Upper lobe of left lung (tissue), 6 donors: Measurements from ENCODE around the gene RAB42. TPM values are rescaled to one million over a fixed set of nuclear protein-coding genes. Genes with fewer than 3 reads are reported as not detected.
"Not testable (repeated sequence)": the region's sequence is repeated elsewhere in the genome, so short reads cannot be mapped to it uniquely, and the experiment has no call there.

Experiments used
- ATAC-seq, 2 donors: fragments of 200-7000 bp; cut with Tn5 transposase; one replicate each; pipeline ENCODE4 v1.9.1; 2022; ENCODE audit warnings: mild to moderate bottlenecking in 2 of 2, moderate library complexity in 2 of 2; ENCODE audit not compliant: low FRiP score in 2 of 2
- DNase-seq, 2 donors: peaks; one replicate each; pipeline ENCODE4 v3.0.0-alpha.2; 2019 to 2020
- H3K27ac ChIP-seq, 4 donors: fragments of 200-600 bp; sonication (generic); one replicate each; pipeline ENCODE4 v1.5.1; 2016 to 2019
- H3K27me3 ChIP-seq, 4 donors: fragments of 200-600 bp; sonication (generic); one replicate each; pipeline ENCODE4 v1.5.1; 2017 to 2019
- H3K36me3 ChIP-seq, 4 donors: fragments of 200-600 bp; sonication (generic); one replicate each; pipeline ENCODE4 v1.5.1; 2016 to 2019
- H3K4me1 ChIP-seq, 4 donors: fragments of 200-600 bp; sonication (generic); one replicate each; pipeline ENCODE4 v1.5.1; 2018 to 2019
- H3K4me3 ChIP-seq, 4 donors: fragments of 200-600 bp; sonication (generic); one replicate each; pipeline ENCODE4 v1.5.1; 2017 to 2019; ENCODE audit warnings: mild to moderate bottlenecking in 2 of 4, moderate library complexity in 1 of 4
- H3K9me3 ChIP-seq, 4 donors: fragments of 200-600 bp; sonication (generic); one replicate each; pipeline ENCODE4 v1.5.1; 2018 to 2019
- EP300 ChIP-seq, 4 donors: sonication (generic); formaldehyde crosslinking; IDR thresholded peaks; one replicate each; pipeline ENCODE4 v1.5.1; 2017; ENCODE audit warnings: antibody characterized with exemption in 4 of 4, control low read depth in 2 of 4
- POLR2A ChIP-seq, 4 donors: fragments of 450-650 bp; IDR thresholded peaks; one replicate each; pipeline ENCODE4 v1.5.1; 2016 to 2017; ENCODE audit warnings: antibody characterized with exemption in 4 of 4, mild to moderate bottlenecking in 2 of 4
- POLR2AphosphoS5 ChIP-seq, 2 donors: sonication (generic); formaldehyde crosslinking; IDR thresholded peaks; one replicate each; pipeline ENCODE4 v1.5.1; 2017; ENCODE audit warnings: antibody characterized with exemption in 2 of 2
- WGBS, 2 donors: methylation state at CpG; one replicate each; pipeline ENCODE4 v1.1.5; 2017 to 2018; 5-methylcytosine and 5-hydroxymethylcytosine counted together
- total RNA-seq, 6 donors: library from RNA; depleted of rRNA in 4 of 6; stranded (reverse); fragments of >200 nt in 4 of 6; gene quantifications; one replicate each; pipeline versions ENCODE4 v1.1.0 to v1.2.1, GENCODE V29; 2016 to 2021
- TF ChIP-seq, protein P1 (sequence below), 6 experiments: fragments of 450-650 bp in 4 of 6; fragments of 200-600 bp in 2 of 6; sonication (generic) in 2 of 6; IDR thresholded peaks; one replicate each; pipeline ENCODE4 v1.5.1; 2016 to 2019; ENCODE audit warnings: antibody characterized with exemption in 6 of 6
- donor health status: DM: no; HTN: no; CAD: no; lungs with moderate emphysema.
- donor health status: DM: no; HTN: yes; CAD: no; lungs with severe emphysema.

RAB42 gene
- total RNA-seq, 6 donors from 2014 or later: 3.9 to 13.7 (median 9.8) TPM

DNA sequence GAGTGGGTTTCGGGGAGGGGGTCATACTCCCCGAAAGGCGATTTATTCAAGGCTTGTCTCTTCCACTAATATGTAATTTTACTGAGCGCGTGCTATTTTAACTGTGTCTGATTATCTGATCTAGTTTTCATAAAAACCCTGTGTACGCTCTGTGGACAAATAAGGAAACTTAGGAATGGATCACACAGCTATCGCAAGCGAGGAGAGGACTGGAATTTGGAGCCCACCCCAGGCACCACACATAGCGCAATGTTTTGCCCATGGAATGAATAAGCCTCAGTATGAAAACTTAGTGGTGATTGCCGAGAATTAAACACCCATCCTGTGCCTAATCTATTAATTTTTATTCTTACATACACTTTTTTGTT is 9.8 kb upstream of the RAB42 start:
- H3K9me3 ChIP-seq: no peaks in the 10 kb centered on the region
- ATAC-seq (peak; percentile 19 to 50), DNase-seq (no peak)
- peaks cover 19 to 32% (median 24%) of the 10 kb centered on the region in 4 donors for H3K4me1 ChIP-seq
- no peaks in the 10 kb centered on the region for H3K27me3 ChIP-seq
- H3K36me3 ChIP-seq: peaks cover 19 to 32% (median 27%) of the 10 kb centered on the region in 4 donors
- peak overlapping the region; percentile 84 to 94 (median 91) for H3K27ac ChIP-seq
- H3K4me3 ChIP-seq: peak overlapping the region; percentile 27 to 92 (median 82)
- no peak for TF ChIP-seq EP300 (IDR thresholded peaks at IDR 0.05)
- TF ChIP-seq, protein P1, sequence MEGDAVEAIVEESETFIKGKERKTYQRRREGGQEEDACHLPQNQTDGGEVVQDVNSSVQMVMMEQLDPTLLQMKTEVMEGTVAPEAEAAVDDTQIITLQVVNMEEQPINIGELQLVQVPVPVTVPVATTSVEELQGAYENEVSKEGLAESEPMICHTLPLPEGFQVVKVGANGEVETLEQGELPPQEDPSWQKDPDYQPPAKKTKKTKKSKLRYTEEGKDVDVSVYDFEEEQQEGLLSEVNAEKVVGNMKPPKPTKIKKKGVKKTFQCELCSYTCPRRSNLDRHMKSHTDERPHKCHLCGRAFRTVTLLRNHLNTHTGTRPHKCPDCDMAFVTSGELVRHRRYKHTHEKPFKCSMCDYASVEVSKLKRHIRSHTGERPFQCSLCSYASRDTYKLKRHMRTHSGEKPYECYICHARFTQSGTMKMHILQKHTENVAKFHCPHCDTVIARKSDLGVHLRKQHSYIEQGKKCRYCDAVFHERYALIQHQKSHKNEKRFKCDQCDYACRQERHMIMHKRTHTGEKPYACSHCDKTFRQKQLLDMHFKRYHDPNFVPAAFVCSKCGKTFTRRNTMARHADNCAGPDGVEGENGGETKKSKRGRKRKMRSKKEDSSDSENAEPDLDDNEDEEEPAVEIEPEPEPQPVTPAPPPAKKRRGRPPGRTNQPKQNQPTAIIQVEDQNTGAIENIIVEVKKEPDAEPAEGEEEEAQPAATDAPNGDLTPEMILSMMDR (IDR thresholded peaks at IDR 0.05): peak in 1 of 6 experiments; percentile 5
- 0 to 1% methylated on average over 10 of the region's 10 CpGs for WGBS, 2 donors

DNA sequence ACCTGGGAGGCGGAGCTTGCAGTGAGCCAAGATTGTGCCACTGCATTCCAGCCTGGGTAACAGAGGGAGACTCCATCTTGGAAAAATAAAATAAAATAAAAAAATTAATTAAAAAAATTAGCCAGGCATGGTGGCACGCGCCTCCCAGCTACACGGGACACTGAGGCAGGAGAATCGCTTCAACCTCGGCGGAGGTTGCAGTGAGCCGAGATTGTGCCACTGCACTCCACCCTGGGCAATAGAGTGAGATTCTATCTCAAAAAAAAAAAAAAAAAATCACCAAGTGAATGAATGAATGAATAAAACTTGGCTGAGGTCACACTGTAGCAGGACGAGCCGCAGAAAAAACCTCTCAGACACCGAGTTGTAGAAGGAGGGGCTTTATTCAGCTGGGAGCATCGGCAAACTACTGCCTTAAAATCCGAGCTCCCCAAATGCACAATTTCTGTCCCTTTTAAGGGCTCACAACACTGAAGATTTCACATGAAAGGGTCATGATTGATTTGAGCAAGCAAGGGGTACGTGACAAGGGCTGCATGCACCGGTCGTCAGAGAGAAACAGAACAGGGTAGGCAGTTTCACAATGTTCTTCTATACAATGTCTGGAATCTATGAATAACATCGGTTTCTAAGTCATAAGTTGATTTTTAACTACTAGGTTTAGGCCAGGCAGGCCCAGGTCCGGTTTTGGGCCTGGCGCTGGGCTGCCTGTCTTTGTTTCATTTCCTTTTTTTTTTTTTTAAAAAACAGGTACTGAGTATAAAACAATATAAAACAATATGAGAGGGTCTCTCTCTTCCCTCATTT is 5.3 kb upstream of the RAB42 start:
- not testable (repeated sequence) for ATAC-seq

DNA sequence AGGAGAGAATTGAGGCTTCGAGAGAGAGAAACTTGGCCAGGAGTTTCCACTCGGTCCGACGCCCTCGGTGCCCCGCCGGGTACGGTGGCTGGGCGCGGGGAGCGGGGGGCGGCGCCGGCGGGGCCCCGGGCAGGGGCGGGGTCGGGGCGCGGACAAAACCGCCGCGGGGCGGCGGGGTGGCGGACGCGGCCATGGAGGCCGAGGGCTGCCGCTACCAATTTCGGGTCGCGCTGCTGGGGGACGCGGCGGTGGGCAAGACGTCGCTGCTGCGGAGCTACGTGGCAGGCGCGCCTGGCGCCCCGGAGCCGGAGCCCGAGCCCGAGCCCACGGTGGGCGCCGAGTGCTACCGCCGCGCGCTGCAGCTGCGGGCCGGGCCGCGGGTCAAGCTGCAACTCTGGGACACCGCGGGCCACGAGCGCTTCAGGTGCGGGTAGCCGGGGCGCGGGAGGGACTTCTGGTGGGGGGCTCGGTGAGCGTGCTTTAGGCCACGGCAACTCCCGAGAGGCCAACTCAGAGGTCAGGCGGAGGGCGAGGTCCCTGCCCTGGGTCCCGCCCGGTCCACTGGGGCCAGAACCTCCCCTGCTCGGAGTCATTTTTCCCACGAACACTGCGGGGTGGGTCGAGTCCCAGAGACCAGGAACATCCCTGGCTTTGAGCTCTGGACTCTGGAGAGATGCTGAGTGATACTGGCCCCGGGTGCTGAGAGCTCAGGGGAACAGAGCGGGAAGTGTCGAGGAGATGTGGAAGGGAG is 431 bp downstream of the RAB42 start:
- TF ChIP-seq POLR2A (IDR thresholded peaks at IDR 0.05) (peak in 1 of 4 donors; percentile 61), EP300 (IDR thresholded peaks at IDR 0.05) (no peak)
- H3K4me3 ChIP-seq: peak overlapping the region; percentile 37 to 70 (median 66)
- ATAC-seq (peak in 1 of 2 donors; percentile 90), DNase-seq (peak; percentile 24 to 90)
- peaks cover 0 to 20% (median 13%) of the 10 kb centered on the region in 4 donors for H3K4me1 ChIP-seq
- peak overlapping the region in 3 of 4 donors; percentile 30 to 63 (median 42) for H3K27ac ChIP-seq
- WGBS, 2 donors: 8 to 30% methylated on average over 5 to 46 of the region's 81 CpGs
- H3K9me3 ChIP-seq: no peaks in the 10 kb centered on the region
- no peaks in the 10 kb centered on the region for H3K36me3 ChIP-seq
- H3K27me3 ChIP-seq: no peaks in the 10 kb centered on the region

More for the DNA sequence above, 5.3 kb upstream of the RAB42 start:
- not testable (repeated sequence) for H3K27ac ChIP-seq, DNase-seq, H3K36me3 ChIP-seq, H3K27me3 ChIP-seq, H3K4me3 ChIP-seq, H3K9me3 ChIP-seq
- WGBS, 2 donors: 90 to 91% methylated on average over 19 of the region's 19 CpGs
- H3K4me1 ChIP-seq: peaks cover 0 to 14% (median 11%) of the 10 kb centered on the region in 4 donors

DNA sequence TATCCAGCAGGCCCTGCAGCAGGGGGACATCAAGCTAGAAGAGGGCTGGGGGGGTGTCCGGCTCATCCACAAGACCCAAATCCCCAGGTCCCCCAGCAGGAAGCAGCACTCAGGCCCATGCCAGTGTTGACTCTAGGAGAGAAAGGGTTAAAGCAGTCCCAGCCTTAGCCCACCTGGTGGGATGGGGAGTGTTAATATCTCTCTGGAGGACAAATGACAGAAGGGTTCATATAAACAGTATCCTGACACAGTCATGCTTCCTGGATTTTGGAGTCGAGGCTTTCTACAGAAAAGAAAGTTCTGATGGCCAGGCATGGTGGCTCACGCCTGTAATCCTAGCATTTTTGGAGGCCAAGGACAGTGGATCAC is 1.9 kb downstream of the RAB42 start:
- peaks cover 0 to 20% (median 13%) of the 10 kb centered on the region in 4 donors for H3K4me1 ChIP-seq
- not testable (repeated sequence) for DNase-seq, H3K27me3 ChIP-seq, ATAC-seq, H3K36me3 ChIP-seq, H3K4me3 ChIP-seq, H3K9me3 ChIP-seq, H3K27ac ChIP-seq
- WGBS, 2 donors: 79 to 91% methylated on average over 2 to 3 of the region's 3 CpGs

DNA sequence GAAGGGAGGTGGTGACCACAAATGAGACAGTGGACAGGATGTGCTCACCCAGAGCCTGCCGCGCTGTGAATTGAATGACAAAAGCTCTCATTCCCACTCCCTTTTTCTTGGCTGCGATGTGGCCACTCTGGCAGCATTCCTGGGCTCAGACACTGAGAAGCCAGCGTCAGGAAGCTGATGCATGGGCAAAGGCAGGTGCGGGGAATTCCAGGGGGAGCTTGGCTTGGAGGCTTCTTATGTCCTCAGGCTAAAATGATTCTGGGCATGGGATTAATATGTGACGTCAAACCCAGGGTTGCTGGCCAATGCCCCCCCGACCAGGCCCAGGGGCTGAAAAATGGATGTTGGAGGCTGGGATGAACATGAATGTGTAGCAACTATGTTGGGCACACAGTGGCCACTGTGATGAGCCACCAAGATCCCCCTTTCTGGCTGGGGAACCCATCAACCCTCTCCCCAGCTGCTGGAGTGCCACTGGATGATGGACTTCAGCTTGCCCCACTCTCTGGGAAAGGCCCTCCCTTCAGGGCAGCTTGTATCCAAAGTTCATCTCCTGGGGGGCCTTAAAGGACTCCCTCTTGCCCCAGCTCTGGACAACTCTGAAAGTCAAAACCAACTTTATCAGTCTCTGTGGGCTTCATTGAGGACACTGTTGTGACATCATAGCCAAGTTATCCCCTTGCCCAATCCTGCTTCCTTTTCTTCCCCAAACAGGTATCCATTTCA is 2.8 kb downstream of the RAB42 start:
- H3K27ac ChIP-seq, ATAC-seq, H3K27me3 ChIP-seq, H3K9me3 ChIP-seq, DNase-seq, H3K36me3 ChIP-seq, H3K4me3 ChIP-seq: not testable (repeated sequence)
- H3K4me1 ChIP-seq: peaks cover 0 to 20% (median 13%) of the 10 kb centered on the region in 4 donors
- WGBS, 2 donors: 83 to 84% methylated on average over 5 to 7 of the region's 7 CpGs

DNA sequence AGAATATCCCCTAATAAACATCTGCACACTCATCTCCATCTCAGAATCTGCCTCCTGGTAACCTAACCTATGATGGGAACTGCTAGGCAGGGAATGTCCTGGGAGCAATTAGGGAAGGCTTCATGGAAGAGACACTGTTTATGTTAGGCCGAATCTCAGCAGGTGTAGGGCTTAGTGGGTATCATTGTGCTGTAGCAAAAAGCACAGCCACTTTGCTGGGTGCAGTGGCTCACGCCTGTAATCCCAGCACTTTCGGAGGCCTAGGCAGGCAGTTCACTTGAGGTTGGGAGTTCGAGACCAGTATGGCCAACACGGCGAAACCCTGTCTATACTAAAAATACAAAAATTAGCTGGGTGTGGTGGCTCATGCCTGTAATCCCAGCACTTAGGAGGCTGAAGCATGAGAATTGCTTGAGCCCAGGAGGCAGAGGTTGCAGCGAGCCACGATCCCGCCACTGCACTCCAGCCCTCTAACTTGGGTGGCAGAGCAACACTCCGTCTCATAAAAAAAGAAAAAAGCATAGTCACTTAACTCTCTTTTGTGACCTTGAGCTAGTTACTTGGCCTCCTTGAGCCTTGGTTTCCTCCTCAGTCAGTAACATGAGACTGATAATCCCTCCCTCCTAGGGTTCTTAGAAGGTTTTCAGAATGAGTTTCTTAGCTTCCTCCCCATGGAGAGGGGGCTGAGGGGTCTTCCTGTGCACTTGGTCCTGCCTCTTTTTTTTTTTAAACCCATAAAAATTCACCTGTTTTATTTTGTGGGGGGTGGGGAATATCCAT is 3.5 kb downstream of the RAB42 start:
- H3K27ac ChIP-seq: no peak overlapping the region
- TF ChIP-seq, protein P1 (IDR thresholded peaks at IDR 0.05): no peak
- TF ChIP-seq EP300 (IDR thresholded peaks at IDR 0.05) (no peak), POLR2A (IDR thresholded peaks at IDR 0.05) (no peak), POLR2AphosphoS5 (IDR thresholded peaks at IDR 0.05) (no peak)
- H3K9me3 ChIP-seq: no peaks in the 10 kb centered on the region
- no peak overlapping the region for H3K4me3 ChIP-seq
- peaks cover 0 to 4% (median 0%) of the 10 kb centered on the region in 4 donors for H3K36me3 ChIP-seq
- ATAC-seq: no peak
- no peaks in the 10 kb centered on the region for H3K27me3 ChIP-seq
- 97 to 98% methylated on average over 8 to 10 of the region's 10 CpGs for WGBS, 2 donors
- DNase-seq: no peak
- H3K4me1 ChIP-seq: peaks cover 0 to 20% (median 13%) of the 10 kb centered on the region in 4 donors

DNA sequence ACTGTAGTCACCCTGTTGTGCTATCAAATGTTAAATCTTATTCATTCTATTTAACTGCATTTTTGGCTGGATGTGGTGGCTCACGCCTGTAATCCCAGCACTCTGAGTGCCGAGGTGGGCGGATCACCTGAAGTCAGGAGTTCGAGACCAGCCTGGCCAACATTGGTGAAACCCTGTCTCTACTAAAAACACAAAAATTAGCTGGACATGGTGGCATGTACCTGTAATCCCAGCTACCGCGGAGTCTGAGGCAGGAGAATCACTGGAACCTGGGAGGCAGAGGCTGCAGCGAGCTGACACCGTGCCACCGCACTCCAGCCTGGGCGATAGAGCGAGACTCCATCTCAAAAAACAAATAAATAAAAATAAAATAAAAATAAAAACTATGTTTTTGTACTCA is 4.2 kb downstream of the RAB42 start:
- H3K4me3 ChIP-seq, H3K9me3 ChIP-seq, DNase-seq, H3K27me3 ChIP-seq, H3K27ac ChIP-seq, ATAC-seq, H3K36me3 ChIP-seq: not testable (repeated sequence)
- 96 to 98% methylated on average over 11 of the region's 11 CpGs for WGBS, 2 donors
- peaks cover 0 to 20% (median 13%) of the 10 kb centered on the region in 4 donors for H3K4me1 ChIP-seq
